Aorta (tissue), 5 donors: ENCODE results near the gene KCNQ1. TPM values are rescaled to one million over a fixed set of nuclear protein-coding genes. Genes with fewer than 3 reads are reported as not detected.

Experiments used
- ATAC-seq: fragments of 200-7000 bp; cut with Tn5 transposase; one replicate; pipeline ENCODE4 v1.9.1; 2022; ENCODE audit warnings: moderate library complexity; ENCODE audit not compliant: low FRiP score
- DNase-seq, 2 donors: peaks; one replicate each; pipeline ENCODE4 v3.0.0-alpha.2; 2020
- H3K27ac ChIP-seq, 2 donors: one replicate each; pipeline ENCODE4 v1.5.1; 2013; ENCODE audit warnings: low read length in 2 of 2, mild to moderate bottlenecking in 2 of 2, moderate library complexity in 2 of 2, control low read depth in 1 of 2, inconsistent platforms in 1 of 2, low read depth in 1 of 2
- H3K27me3 ChIP-seq, 2 donors: one replicate each; pipeline ENCODE4 v1.6.1; 2013; ENCODE audit warnings: control low read depth in 1 of 2, low read length in 1 of 2, mild to moderate bottlenecking in 1 of 2, moderate library complexity in 1 of 2; ENCODE audit not compliant: insufficient read depth in 2 of 2, control insufficient read depth in 1 of 2
- H3K36me3 ChIP-seq, 2 donors: one replicate each; pipeline ENCODE4 v1.6.1; 2013; ENCODE audit warnings: control low read depth in 1 of 2, low read length in 1 of 2, mild to moderate bottlenecking in 1 of 2; ENCODE audit not compliant: insufficient read depth in 2 of 2, control insufficient read depth in 1 of 2
- H3K4me1 ChIP-seq, 2 donors: one replicate each; pipeline ENCODE4 v1.6.1; 2013; ENCODE audit warnings: low read length in 2 of 2, control low read depth in 1 of 2, mild to moderate bottlenecking in 1 of 2, moderate library complexity in 1 of 2; ENCODE audit not compliant: insufficient read depth in 2 of 2, control insufficient read depth in 1 of 2
- H3K4me3 ChIP-seq, 2 donors: one replicate each; pipeline ENCODE4 v1.5.1; 2013; ENCODE audit warnings: low read length in 2 of 2, control low read depth in 1 of 2, mild to moderate bottlenecking in 1 of 2
- H3K9me3 ChIP-seq: one replicate; pipeline ENCODE4 v1.6.1; 2013; ENCODE audit warnings: mild to moderate bottlenecking, low read length; ENCODE audit not compliant: control insufficient read depth
- WGBS, 2 donors: extraction: QIAGEN DNeasy Blood & Tissue Kit; methylation state at CpG; one replicate each; pipeline ENCODE4 v1.1.7; 2013; 5-methylcytosine and 5-hydroxymethylcytosine counted together
- intact Hi-C, 2 donors: fragments of 100-400 bp; cut with DNase I; formaldehyde crosslinking; loops; one replicate each; pipeline versions ENCODE4 v1.14.2 to v1.15.0; 2022
- polyA plus RNA-seq, 2 donors: library from polyadenylated mRNA; stranded (reverse); fragments of 200-250 nt; gene quantifications; one replicate each; pipeline ENCODE4 v1.2.3, GENCODE V29; 2013
- total RNA-seq, 2 donors: library from RNA; stranded (reverse); fragmentation: NEBNext Ultra II Directional; extraction: Animal tissue kit (Norgen Biotek cat#: 25700); gene quantifications; one replicate each; pipeline ENCODE4 v1.2.1, GENCODE V29; 2021
- donor health status: healthy with polysubstance abuse.
- donor health status: Bipolar disorder and iron deficiency.
- donor health status: DM: no; HTN: no; CAD: no.
- donor health status: DM: no; HTN: no; CAD: no.
- donor health status: DM: yes; HTN: yes; CAD: no.

The KCNQ1 gene
- total and polyA plus RNA-seq, 4 donors = 0.67 to 11.5 (median 5.8) TPM

DNA sequence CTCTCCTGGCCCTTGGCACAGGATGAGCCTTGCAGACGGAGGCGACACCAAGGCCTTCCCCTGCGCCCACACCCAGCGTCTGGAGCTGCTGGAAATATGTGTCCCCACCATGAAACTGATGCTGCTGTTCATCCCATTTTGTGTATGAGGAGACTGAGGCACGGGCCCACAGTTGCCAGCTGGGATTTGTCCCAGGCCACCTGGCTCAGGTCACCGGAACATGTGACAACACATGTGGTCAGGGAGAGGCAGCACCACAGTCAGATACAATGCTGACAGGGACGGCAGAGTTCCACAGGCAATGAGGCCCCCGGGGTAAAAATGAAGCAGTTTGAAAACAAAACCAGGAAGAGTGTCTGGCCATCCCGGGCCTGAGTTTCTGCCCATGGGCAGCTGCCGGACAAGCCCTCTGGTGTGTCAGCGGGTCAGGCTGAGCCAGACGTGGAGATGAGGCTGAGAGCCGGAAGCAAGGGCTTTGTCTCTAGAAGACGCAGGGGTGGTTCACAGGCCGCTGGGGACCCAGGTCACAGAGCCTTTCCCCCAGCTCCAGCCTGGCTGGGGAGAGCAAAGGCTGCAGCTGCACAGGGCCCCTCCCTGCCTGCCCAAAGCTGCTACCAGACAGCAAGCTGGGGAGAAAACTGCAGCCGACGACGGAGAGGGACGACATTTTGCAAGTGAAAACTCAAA, 360.0 kb downstream of the KCNQ1 start:
- ATAC-seq (no peak), DNase-seq (peak; percentile 41 to 68)
- no peak overlapping the region for H3K27ac ChIP-seq
- H3K4me1 ChIP-seq = no peaks in the 10 kb centered on the region
- H3K9me3 ChIP-seq = no peaks in the 10 kb centered on the region
- H3K27me3 ChIP-seq = no peaks in the 10 kb centered on the region
- H3K36me3 ChIP-seq = no peaks in the 10 kb centered on the region
- no peak overlapping the region for H3K4me3 ChIP-seq
- 92% methylated on average over 19 of the region's 19 CpGs for whole genome bisulfite sequencing, 2 donors
- intact Hi-C loops = no loop called here

DNA sequence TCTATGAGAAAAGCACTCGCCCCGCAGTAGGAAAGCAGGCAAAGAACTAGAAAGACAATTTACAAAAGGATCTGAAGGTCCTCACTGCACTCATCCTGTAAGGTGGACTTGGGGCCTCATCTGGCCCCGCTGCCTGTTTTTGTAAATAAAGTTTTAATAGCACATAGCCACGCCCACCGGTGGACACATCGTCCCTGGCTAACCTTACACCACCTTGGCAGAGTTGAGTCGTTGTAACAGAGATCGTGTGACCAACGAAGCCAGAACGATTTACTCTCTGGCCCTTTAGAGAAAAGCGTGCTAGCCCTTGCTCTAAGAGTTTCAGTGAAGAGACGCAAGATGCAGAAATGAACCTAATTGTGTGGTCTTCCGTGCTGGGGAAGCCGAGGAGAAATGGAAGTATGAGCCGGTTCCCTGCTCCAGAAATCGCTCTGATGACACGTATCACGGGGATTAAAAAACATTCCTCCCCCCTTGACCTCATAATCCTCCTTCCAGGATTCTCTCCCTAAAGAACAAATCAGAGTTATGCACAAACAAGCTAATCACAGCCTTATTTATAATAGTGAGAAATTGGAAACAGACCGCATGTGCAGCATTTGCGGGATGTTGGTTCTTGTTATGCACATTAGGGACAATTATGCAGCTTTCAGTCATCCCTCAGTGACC, 360.7 kb downstream of the KCNQ1 start:
- Histone ChIP-seq H3K4me3 (no peak overlapping the region), H3K27ac (no peak overlapping the region), H3K9me3 (no peaks in the 10 kb centered on the region), H3K4me1 (no peaks in the 10 kb centered on the region), H3K27me3 (no peaks in the 10 kb centered on the region), H3K36me3 (no peaks in the 10 kb centered on the region)
- intact Hi-C loops = no loop called here
- ATAC-seq = no peak
- WGBS, 2 donors = 96 to 97% methylated on average over 20 of the region's 20 CpGs
- DNase-seq = no peak

DNA sequence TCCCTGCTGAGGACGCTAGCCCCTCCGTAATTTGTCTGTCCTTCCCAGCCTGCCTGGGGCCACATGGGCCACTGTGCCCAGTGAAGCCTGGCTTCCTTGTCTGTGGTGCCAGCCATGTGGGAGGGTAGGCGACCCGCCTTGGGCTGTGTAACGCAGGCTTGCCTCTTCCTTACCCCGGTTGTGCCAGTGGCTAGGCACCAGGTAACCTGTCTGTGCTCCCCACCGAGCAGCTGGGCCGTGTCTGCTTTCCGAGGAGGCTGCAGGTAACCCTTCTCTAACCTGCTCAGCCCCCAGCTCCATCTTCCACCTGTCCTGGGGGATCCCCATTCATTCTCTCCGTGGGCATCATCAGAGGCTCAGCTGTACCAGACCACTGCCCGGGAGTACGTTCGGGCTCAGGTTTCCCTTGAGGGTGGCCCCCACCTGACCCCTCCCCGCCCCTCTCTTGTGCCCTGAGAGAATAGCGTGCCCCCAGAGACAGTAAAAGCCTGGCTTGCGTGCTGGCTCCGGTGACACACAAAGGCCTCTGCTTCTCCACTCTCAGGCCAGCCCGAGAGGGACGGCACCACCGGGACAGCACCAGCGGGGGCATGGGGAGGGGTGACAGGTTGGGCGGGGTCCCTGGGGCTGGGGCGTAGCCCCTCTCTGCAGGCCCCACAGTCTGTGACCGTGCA, 361.7 kb downstream of the KCNQ1 start:
- intact Hi-C loops = no loop called here
- DNase-seq = peak; percentile 35 to 72
- no peaks in the 10 kb centered on the region for H3K27me3 ChIP-seq
- no peak for ATAC-seq
- H3K4me3 ChIP-seq = no peak overlapping the region
- no peak overlapping the region for H3K27ac ChIP-seq
- no peaks in the 10 kb centered on the region for H3K4me1 ChIP-seq
- WGBS, 2 donors = 89 to 91% methylated on average over 24 of the region's 24 CpGs
- H3K36me3 ChIP-seq = no peaks in the 10 kb centered on the region
- H3K9me3 ChIP-seq = no peaks in the 10 kb centered on the region

DNA sequence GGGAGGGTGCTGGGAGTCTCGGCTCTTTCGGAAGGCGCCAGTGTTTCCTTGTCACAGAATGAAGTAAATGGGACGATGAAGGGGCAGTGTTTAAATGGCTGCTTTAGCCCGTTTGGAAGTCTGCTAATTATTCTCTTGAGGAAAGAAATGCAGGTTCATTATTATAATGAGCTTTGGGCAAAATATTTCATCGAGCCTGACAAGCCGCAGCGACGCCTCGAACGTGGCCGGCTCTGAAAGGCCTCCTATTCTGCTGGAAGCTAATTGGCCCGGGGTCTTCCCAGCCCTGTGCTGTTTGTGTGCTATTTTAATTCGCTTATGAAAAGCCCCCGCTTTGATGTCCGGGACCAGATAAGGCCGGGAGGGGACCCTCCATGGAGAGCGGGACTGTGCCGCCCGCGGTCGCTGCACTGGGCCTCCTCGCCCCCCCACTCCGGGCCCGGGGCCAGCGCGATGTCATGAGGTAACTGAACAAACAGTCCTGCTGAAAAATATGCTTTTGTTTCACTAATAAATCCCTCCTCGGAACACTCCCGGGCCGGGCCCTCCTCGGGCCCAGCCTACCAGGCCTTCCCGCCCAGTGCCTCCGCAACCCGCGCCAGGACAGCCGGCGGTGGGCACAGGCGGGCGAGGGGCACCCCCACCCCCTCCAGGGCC, 362.3 kb downstream of the KCNQ1 start:
- no peaks in the 10 kb centered on the region for H3K36me3 ChIP-seq
- H3K4me3 ChIP-seq = no peak overlapping the region
- no peaks in the 10 kb centered on the region for H3K27me3 ChIP-seq
- H3K27ac ChIP-seq = no peak overlapping the region
- intact Hi-C loops = no loop called here
- H3K9me3 ChIP-seq = no peaks in the 10 kb centered on the region
- peak; percentile 51 for ATAC-seq
- DNase-seq = peak; percentile 65 to 90
- H3K4me1 ChIP-seq = no peaks in the 10 kb centered on the region
- 20 to 21% methylated on average over 38 to 39 of the region's 39 CpGs for WGBS, 2 donors

DNA sequence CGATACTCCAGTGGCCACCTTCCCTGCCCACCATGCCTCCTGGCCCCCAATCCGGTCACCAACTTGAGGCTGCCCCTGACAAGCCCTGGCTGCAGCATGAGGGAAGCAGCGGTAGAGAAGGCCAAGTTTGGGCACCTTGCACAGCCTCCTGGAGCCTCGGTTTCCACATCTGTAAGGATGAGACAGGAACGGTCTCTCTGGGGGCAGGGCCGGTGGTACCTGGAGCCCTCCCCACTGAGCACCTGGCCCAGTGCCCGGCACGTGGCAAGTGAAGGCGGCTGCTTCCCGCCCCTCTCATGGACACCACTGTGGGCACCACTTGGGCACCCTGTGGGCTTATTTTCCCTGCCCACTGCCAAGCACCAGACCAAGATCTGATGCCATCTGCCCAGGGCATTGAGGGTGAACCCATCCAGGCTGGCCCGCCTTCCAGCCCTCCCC, 363.0 kb downstream of the KCNQ1 start:
- intact Hi-C loops = no loop called here
- H3K27ac ChIP-seq = no peak overlapping the region

DNA sequence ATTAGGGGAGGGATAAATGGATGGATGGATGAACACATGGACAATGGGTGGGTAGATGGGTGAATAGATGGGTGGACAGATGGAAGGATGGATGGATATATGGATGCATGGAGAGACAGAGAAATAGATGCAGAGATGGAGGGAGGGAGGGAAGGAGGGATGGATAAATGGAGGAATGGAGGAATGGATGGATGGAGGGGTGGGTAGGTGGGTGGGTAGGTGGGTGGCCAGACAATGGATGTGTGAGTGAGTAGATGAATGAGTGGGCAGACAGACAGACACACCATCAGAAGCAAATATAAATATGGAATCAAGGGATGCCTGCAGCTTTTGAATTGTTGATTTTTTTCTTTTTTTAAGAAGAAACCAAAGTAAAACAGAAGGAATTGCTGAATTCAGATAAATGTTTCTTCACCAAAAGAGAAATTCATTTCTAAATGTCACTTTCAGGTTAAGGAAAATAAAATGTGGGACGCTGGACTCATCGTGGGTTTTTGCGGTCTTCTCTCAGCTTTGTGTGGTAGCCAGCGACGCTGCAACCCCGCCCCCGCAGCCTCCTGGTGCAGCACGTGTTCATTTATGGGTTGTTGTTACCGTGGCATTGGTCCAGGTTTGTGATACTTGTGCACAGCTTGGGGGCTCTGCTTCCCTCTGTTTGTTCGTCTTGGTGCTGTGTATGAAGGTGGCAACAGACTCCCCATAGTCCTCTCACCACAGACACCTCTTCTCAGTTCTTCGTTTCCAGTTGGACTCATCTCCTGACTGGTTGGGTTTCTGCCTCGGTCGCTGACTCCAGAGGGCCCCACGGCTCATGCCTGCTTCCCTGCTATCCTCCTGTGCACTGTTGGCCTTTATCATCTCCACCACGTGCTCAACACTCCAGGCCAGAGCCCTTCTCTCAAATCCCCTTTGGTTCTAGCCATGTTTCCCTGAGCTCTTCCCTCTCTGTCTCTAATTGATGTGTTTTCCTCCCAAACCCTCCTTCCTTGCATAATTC, 364.3 kb downstream of the KCNQ1 start:
- no peak overlapping the region for H3K27ac ChIP-seq
- no peaks in the 10 kb centered on the region for H3K9me3 ChIP-seq
- no peak overlapping the region for H3K4me3 ChIP-seq
- no peaks in the 10 kb centered on the region for H3K4me1 ChIP-seq
- WGBS, 2 donors = 92 to 93% methylated on average over 15 of the region's 15 CpGs
- H3K27me3 ChIP-seq = no peaks in the 10 kb centered on the region
- intact Hi-C loops = no loop called here
- ATAC-seq = no peak
- DNase-seq = peak in 1 of 2 donors; percentile 39
- H3K36me3 ChIP-seq = no peaks in the 10 kb centered on the region

More for the DNA sequence above, 363.0 kb downstream of the KCNQ1 start:
- Histone ChIP-seq H3K4me3 (no peak overlapping the region), H3K9me3 (no peaks in the 10 kb centered on the region), H3K4me1 (no peaks in the 10 kb centered on the region), H3K36me3 (no peaks in the 10 kb centered on the region), H3K27me3 (no peaks in the 10 kb centered on the region)
- ATAC-seq (no peak), DNase-seq (peak; percentile 45 to 63)
- WGBS, 2 donors = 64 to 67% methylated on average over 11 of the region's 11 CpGs

DNA sequence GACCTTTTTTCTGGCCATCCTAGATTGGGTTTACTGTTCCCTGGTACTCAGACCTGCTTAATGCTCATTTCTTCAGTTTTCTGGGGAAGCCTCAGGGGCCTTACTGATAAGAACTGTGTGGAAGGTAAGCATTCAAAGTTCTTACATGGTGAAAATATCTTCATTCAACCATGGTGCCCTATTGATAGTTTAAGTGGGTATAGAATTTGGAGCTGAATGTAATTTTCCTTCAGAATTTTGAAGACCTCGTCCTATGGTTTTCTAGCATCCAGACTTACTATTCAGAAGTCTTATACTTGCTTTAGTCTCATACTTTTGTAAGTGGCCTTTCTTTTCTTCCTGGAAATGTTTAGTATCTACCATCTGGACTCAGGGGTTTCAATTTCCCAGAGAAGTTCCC, 365.0 kb downstream of the KCNQ1 start:
- Histone ChIP-seq H3K27me3 (no peaks in the 10 kb centered on the region), H3K9me3 (no peaks in the 10 kb centered on the region), H3K4me3 (no peak overlapping the region), H3K27ac (no peak overlapping the region), H3K4me1 (no peaks in the 10 kb centered on the region), H3K36me3 (no peaks in the 10 kb centered on the region)
- ATAC-seq = no peak
- no peak for DNase-seq
- intact Hi-C loops = no loop called here
- 94 to 97% methylated on average over 1 of the region's 1 CpG for WGBS, 2 donors
